ENCODE data around the gene GHRL. TPM values are rescaled to one million over a fixed set of nuclear protein-coding genes. Genes with fewer than 3 reads are reported as not detected.

GHRL gene
- total RNA-seq, 1 donor from 2014 or later = not detected

- TF ChIP-seq, protein P1, sequence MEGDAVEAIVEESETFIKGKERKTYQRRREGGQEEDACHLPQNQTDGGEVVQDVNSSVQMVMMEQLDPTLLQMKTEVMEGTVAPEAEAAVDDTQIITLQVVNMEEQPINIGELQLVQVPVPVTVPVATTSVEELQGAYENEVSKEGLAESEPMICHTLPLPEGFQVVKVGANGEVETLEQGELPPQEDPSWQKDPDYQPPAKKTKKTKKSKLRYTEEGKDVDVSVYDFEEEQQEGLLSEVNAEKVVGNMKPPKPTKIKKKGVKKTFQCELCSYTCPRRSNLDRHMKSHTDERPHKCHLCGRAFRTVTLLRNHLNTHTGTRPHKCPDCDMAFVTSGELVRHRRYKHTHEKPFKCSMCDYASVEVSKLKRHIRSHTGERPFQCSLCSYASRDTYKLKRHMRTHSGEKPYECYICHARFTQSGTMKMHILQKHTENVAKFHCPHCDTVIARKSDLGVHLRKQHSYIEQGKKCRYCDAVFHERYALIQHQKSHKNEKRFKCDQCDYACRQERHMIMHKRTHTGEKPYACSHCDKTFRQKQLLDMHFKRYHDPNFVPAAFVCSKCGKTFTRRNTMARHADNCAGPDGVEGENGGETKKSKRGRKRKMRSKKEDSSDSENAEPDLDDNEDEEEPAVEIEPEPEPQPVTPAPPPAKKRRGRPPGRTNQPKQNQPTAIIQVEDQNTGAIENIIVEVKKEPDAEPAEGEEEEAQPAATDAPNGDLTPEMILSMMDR (IDR thresholded peaks at IDR 0.05; ENCODE audit: insufficient read depth, low read length, poor library complexity, severe bottlenecking) = no peak
- DNase-seq (ENCODE audit: low read depth) = no peak
- H3K36me3 ChIP-seq (ENCODE audit: control insufficient read depth, insufficient read depth, low read length) = no peaks in the 10 kb centered on the region
- H3K27me3 ChIP-seq (ENCODE audit: control insufficient read depth, insufficient read depth, low read length) = peaks cover 18% of the 10 kb centered on the region
- no peak overlapping the region for H3K4me3 ChIP-seq (ENCODE audit: low read depth, low read length)
Observed at GRCh38 chr3:10338591-10339353, 46.0 kb upstream of the GHRL start.

DNA sequence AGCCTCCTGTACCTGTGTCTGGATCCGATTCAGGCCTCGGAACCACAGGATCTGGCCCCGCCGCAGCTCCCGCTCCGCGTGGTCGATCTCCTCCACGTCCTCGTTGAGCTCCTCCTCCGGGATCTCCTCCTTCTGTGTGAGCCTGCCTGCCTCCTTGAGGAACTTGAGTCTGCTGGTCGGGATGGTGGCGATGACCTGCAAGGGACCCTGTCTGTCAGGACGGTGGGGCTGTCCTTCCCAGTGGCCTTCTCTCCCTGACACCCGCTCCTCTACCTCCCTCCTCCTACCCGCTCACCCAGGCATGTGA, 45.4 kb upstream of the GHRL start:
- H3K4me3 ChIP-seq (ENCODE audit: low read depth, low read length) = no peak overlapping the region

GRCh38 chr3:10337323-10338163, 44.8 kb upstream of the GHRL start:
- Histone ChIP-seq H3K4me3 (ENCODE audit: low read depth, low read length) (no peak overlapping the region), H3K27me3 (ENCODE audit: control insufficient read depth, insufficient read depth, low read length) (peaks cover 21% of the 10 kb centered on the region), H3K36me3 (ENCODE audit: control insufficient read depth, insufficient read depth, low read length) (no peaks in the 10 kb centered on the region)
- DNase-seq (ENCODE audit: low read depth) = no peak
- TF ChIP-seq, protein P1 (IDR thresholded peaks at IDR 0.05; ENCODE audit: insufficient read depth, low read length, poor library complexity, severe bottlenecking) = no peak

More for the DNA sequence above, 45.4 kb upstream of the GHRL start:
- DNase-seq (ENCODE audit: low read depth) = no peak
- H3K36me3 ChIP-seq (ENCODE audit: control insufficient read depth, insufficient read depth, low read length) = no peaks in the 10 kb centered on the region
- H3K27me3 ChIP-seq (ENCODE audit: control insufficient read depth, insufficient read depth, low read length) = peaks cover 20% of the 10 kb centered on the region
- TF ChIP-seq, protein P1 (IDR thresholded peaks at IDR 0.05; ENCODE audit: insufficient read depth, low read length, poor library complexity, severe bottlenecking) = no peak

DNA sequence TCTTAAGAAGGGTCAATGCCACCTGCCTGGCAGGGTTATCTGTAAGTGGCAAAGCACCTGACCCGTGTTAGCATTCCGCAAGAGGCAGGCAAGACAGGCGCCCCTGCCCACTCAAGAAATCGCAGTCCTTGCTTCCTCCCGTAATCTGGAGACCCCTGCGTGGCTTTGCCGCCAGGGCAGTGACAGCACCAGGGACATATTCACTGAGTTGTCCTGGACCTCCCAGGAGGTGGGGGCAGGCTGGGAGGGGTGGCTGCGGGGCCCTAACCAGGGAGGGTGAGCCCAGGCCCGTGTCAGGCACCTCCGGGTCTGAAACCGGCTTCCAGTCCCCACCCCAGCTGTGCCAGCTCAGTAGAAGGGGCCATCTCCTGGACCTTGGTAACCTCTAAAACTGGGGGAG, 44.0 kb upstream of the GHRL start:
- H3K4me3 ChIP-seq (ENCODE audit: low read depth, low read length) = no peak overlapping the region
- no peaks in the 10 kb centered on the region for H3K36me3 ChIP-seq (ENCODE audit: control insufficient read depth, insufficient read depth, low read length)
- DNase-seq (ENCODE audit: low read depth) = no peak
- peaks cover 15% of the 10 kb centered on the region for H3K27me3 ChIP-seq (ENCODE audit: control insufficient read depth, insufficient read depth, low read length)
- TF ChIP-seq, protein P1 (IDR thresholded peaks at IDR 0.05; ENCODE audit: insufficient read depth, low read length, poor library complexity, severe bottlenecking) = no peak

DNA sequence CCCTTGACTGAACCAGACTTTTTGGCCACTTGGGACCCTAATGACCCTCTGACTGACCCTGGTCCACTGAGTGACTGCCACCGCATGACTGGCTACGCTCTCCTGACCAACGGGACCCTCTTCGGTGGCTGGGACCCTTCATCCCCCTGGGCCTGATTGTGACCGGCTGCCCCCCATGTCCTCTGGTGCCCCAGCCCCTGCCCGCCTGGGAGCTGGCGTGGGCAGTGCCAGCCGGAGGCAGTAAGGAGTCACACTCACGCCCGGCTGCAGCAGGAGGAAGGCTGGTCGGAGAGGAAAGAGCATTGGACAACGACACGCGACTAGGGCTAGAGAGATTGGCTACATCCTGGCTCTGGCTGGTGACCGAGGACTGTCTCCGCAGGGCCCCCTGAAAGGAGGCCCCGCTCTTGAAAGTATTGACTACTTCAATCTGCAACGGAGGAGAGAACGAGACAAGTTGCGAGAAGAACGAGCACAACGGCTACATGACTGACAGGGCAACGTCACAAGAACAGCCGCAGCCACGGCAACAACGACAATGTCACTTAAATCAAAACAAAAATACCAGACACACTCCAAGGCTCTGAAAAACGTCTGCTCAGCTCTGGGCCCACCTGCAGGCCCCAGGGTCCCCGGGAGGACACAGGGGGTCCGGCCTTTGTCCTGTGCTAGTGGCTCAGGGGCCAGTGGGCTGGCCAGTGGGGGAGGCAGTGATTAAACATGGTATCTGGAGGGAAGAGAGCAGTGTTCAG, 43.3 kb upstream of the GHRL start:
- Histone ChIP-seq H3K4me3 (ENCODE audit: low read depth, low read length) (no peak overlapping the region), H3K36me3 (ENCODE audit: control insufficient read depth, insufficient read depth, low read length) (no peaks in the 10 kb centered on the region), H3K27me3 (ENCODE audit: control insufficient read depth, insufficient read depth, low read length) (peaks cover 19% of the 10 kb centered on the region)
- DNase-seq (ENCODE audit: low read depth) = no peak
- TF ChIP-seq, protein P1 (IDR thresholded peaks at IDR 0.05; ENCODE audit: insufficient read depth, low read length, poor library complexity, severe bottlenecking) = no peak

Measured in kidney epithelial cell (primary cell).